ENCODE measurements around the gene CTBP2. TPM values are rescaled to one million over a fixed set of nuclear protein-coding genes. Genes with fewer than 3 reads are reported as not detected.

CTBP2 gene
- total RNA-seq, 1 experiment from 2014 or later: 212 TPM

DNA sequence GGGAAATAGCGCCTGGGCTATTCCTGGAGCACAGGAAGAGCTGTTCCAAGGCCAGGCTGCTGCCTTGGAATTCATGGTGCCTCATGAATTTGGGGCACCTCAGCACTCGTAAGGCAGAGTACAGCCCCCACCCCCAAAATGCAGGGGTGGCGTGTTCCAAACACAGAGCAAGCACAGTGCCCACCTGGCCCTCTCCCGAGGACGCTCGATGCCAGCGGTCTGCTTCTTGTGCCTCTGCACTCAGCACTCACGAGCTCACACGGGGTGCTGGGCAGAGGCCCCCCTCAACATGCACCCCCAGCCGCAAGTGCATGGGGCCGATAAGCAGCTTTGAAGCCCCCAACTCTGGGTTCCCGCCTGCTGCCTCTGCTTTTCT is 158.3 kb downstream of the CTBP2 start:
- H3K9me3 Mint-ChIP-seq: no peaks in the 10 kb centered on the region
- H3K23ac ChIP-seq (ENCODE audit: insufficient read length, low read depth, low read length): no peak overlapping the region
- TF ChIP-seq CTCF (conservative IDR thresholded peaks at IDR 0.05): no peak
- no peak for DNase-seq
- no peak overlapping the region for H3K4ac ChIP-seq (ENCODE audit: low read depth, low read length)
- H3K4me1 ChIP-seq (ENCODE audit: insufficient read depth, low read length): no peaks in the 10 kb centered on the region
- no peak overlapping the region for H2AK5ac ChIP-seq (ENCODE audit: insufficient read length, low read length)
- H2AFZ ChIP-seq (ENCODE audit: low read length): no peak overlapping the region
- peak overlapping the region in 1 of 3 experiments; percentile 48; a peak in 2 of 7 replicates for H3K27ac Mint-ChIP-seq
- no peak overlapping the region for H2BK15ac ChIP-seq (ENCODE audit: low read depth, low read length)
- peaks cover 0 to 8% of the 10 kb centered on the region in 2 experiments; a peak in 1 of 4 replicates for H3K4me1 Mint-ChIP-seq
- no peak overlapping the region for H3T11ph ChIP-seq (ENCODE audit: low read length)
- no peaks in the 10 kb centered on the region for H3K9me3 ChIP-seq (ENCODE audit: control insufficient read depth, low read depth, low read length)
- H3K79me1 ChIP-seq (ENCODE audit: insufficient read depth, low read depth, low read length, poor library complexity, severe bottlenecking): peaks cover 5% of the 10 kb centered on the region
- H3K79me2 ChIP-seq (ENCODE audit: insufficient read depth, low read length): peaks cover 12% of the 10 kb centered on the region; the same call in 1 of the 2 replicates
- H2BK5ac ChIP-seq (ENCODE audit: insufficient read length, low read length): no peak overlapping the region
- peaks cover 49 to 87% (median 71%) of the 10 kb centered on the region in 3 experiments for H3K36me3 Mint-ChIP-seq (ENCODE audit: insufficient read depth in 1 of 3, low read depth in 3 of 3)
- no peak overlapping the region for H3K56ac ChIP-seq (ENCODE audit: insufficient read length, low read depth, low read length)
- H2BK12ac ChIP-seq (ENCODE audit: insufficient read length, low read depth, low read length): no peak overlapping the region
- H4K91ac ChIP-seq (ENCODE audit: insufficient read length, low read depth, low read length): no peak overlapping the region
- H4K8ac ChIP-seq (replicated peaks; ENCODE audit: insufficient read length, low read depth, low read length): no peak overlapping the region
- no peaks in the 10 kb centered on the region for H3K23me2 ChIP-seq (ENCODE audit: insufficient read length, low read depth, low read length, poor library complexity, severe bottlenecking)
- H3K27ac ChIP-seq (ENCODE audit: insufficient read length, low read depth, low read length): no peak overlapping the region
- no peak overlapping the region for H3K4me2 ChIP-seq (ENCODE audit: insufficient read depth, insufficient read length, low read length)
- no CpG with 5 or more reads among the region's 12 CpGs for WGBS (ENCODE audit: extremely low coverage, insufficient read length, low lambda C conversion rate)
- no peak overlapping the region for H3K14ac ChIP-seq (ENCODE audit: insufficient read depth, low read length)
- no peak overlapping the region for H2BK20ac ChIP-seq (ENCODE audit: low read depth, low read length, poor library complexity, severe bottlenecking)
- H4K20me1 ChIP-seq (ENCODE audit: control insufficient read depth, insufficient read depth, insufficient read length): no peaks in the 10 kb centered on the region
- H2BK120ac ChIP-seq (ENCODE audit: low read depth, low read length, poor library complexity, severe bottlenecking): no peak overlapping the region
- H3K27me3 Mint-ChIP-seq (ENCODE audit: low read depth): peaks cover 2% of the 10 kb centered on the region; the same call in 1 of the 2 replicates
- no peak overlapping the region for H3K4me3 Mint-ChIP-seq
- no peak overlapping the region for H4K5ac ChIP-seq (ENCODE audit: insufficient read length, low read depth, low read length)
- H3K18ac ChIP-seq (ENCODE audit: insufficient read length, low read depth, low read length): no peak overlapping the region
- no peaks in the 10 kb centered on the region for H3K27me3 ChIP-seq (ENCODE audit: insufficient read depth, low read length)
- no peak overlapping the region for H3K9ac ChIP-seq (ENCODE audit: extremely low read depth, insufficient read length, low read length)
